DOHH2 (cell line): ENCODE measurements around the gene ONECUT3.
"Not testable (repeated sequence)": the region's sequence is repeated elsewhere in the genome, so short reads cannot be mapped to it uniquely, and the experiment has no call there.

ENCODE experiments used
- H3F3A ChIP-seq: fragments of 200-600 bp; sonication (generic), shearing (Covaris generic); 2 replicates; pipeline ENCODE4 v1.6.0; 2016; ENCODE audit warnings: antibody characterized with exemption, mild to moderate bottlenecking; ENCODE audit not compliant: control insufficient read depth, insufficient read depth
- H3K27ac ChIP-seq: fragments of 200-600 bp; sonication (generic); 2 replicates; pipeline ENCODE4 v1.5.1; 2014; ENCODE audit warnings: low read depth, mild to moderate bottlenecking, low read length, moderate library complexity
- H3K27me3 ChIP-seq: fragments of 200-600 bp; sonication (generic); 2 replicates; pipeline ENCODE4 v1.6.1; 2014; ENCODE audit warnings: mild to moderate bottlenecking, low read length, mixed read lengths; ENCODE audit not compliant: control insufficient read depth
- H3K36me3 ChIP-seq: fragments of 200-600 bp; sonication (generic); 2 replicates; pipeline ENCODE4 v1.6.1; 2014; ENCODE audit warnings: mild to moderate bottlenecking, low read length, moderate library complexity, mixed read lengths; ENCODE audit not compliant: control insufficient read depth
- H3K4me1 ChIP-seq: fragments of 200-600 bp; sonication (generic); 2 replicates; pipeline ENCODE4 v1.6.1; 2014; ENCODE audit warnings: mild to moderate bottlenecking, low read length, mixed read lengths; ENCODE audit not compliant: control insufficient read depth
- H3K4me2 ChIP-seq: fragments of 200-600 bp; sonication (generic); 2 replicates; pipeline ENCODE4 v1.6.0; 2014; ENCODE audit warnings: mild to moderate bottlenecking, low read length, moderate library complexity
- H3K4me3 ChIP-seq: fragments of 200-600 bp; sonication (generic); 2 replicates; pipeline ENCODE4 v1.5.1; 2014; ENCODE audit warnings: mild to moderate bottlenecking, low read length, mixed read lengths
- H3K79me2 ChIP-seq: fragments of 200-600 bp; sonication (generic); 2 replicates; pipeline ENCODE4 v1.6.1; 2014; ENCODE audit warnings: mild to moderate bottlenecking, low read length, mixed read lengths; ENCODE audit not compliant: control insufficient read depth
- H3K9me2 ChIP-seq: fragments of 200-600 bp; sonication (generic); replicated peaks from 2 replicates; pipeline ENCODE4 v1.6.1; 2014; ENCODE audit warnings: mild to moderate bottlenecking, low read length, mixed read lengths; ENCODE audit not compliant: control insufficient read depth
- H3K9me3 ChIP-seq: fragments of 200-600 bp; sonication (generic); 2 replicates; pipeline ENCODE4 v1.6.1; 2014; ENCODE audit warnings: antibody characterized with exemption, low read length, mixed read lengths; ENCODE audit not compliant: control insufficient read depth, insufficient read depth
- H4K20me1 ChIP-seq: fragments of 200-600 bp; sonication (generic); 2 replicates; pipeline ENCODE4 v1.6.0; 2014; ENCODE audit warnings: low read depth, mild to moderate bottlenecking, antibody characterized with exemption, low read length, moderate library complexity; ENCODE audit not compliant: control insufficient read depth, insufficient read depth
- CTCF ChIP-seq: fragments of 200-600 bp; sonication (generic); IDR thresholded peaks from one replicate; pipeline ENCODE4 v1.5.1; 2014; ENCODE audit warnings: antibody characterized with exemption, mild to moderate bottlenecking, low read depth, low read length; ENCODE audit not compliant: poor library complexity, severe bottlenecking
- EZH2phosphoT487 ChIP-seq: fragments of 200-600 bp; sonication (generic); IDR thresholded peaks from 2 replicates; pipeline ENCODE4 v1.6.1; 2017; ENCODE audit warnings: borderline replicate concordance, mild to moderate bottlenecking, antibody characterized with exemption, low read length, moderate library complexity, mixed read lengths

ONECUT3 gene

GRCh38 chr19:1752757-1753728 is at the start of gene ONECUT3:
ONECUT3 (plus strand) TSS chr19:1753506; CDS start chr19:1753663, 157 bp downstream.
- Histone ChIP-seq H3K4me3 (no peak within 1 kb of the TSS), H3K79me2 (no peaks in the 10 kb centered on the region)

GRCh38 chr19:1704339-1704738 is 49.0 kb upstream of the ONECUT3 start:
- no peaks in the 10 kb centered on the region for H3K36me3 ChIP-seq
- H3F3A ChIP-seq: no peaks in the 10 kb centered on the region
- H3K4me3 ChIP-seq: no peak overlapping the region
- H3K27ac ChIP-seq: no peak overlapping the region
- H3K79me2 ChIP-seq: no peaks in the 10 kb centered on the region
- H3K27me3 ChIP-seq: no peaks in the 10 kb centered on the region
- TF ChIP-seq EZH2phosphoT487 (no peak), CTCF (no peak)
- no peaks in the 10 kb centered on the region for H4K20me1 ChIP-seq
- H3K4me1 ChIP-seq: no peaks in the 10 kb centered on the region
- H3K4me2 ChIP-seq: no peak overlapping the region
- H3K9me3 ChIP-seq: no peaks in the 10 kb centered on the region
- H3K9me2 ChIP-seq: no peaks in the 10 kb centered on the region

More at GRCh38 chr19:1752757-1753728, at the start of gene ONECUT3:
- H3K4me1 ChIP-seq: peaks cover 10% of the 10 kb centered on the region
- no peak within 1 kb of the TSS for H3K4me2 ChIP-seq
- TF ChIP-seq CTCF (no peak), EZH2phosphoT487 (no peak)
- H3K27me3 ChIP-seq: peaks cover 77% of the 10 kb centered on the region
- H3K9me2 ChIP-seq: no peaks in the 10 kb centered on the region
- no peaks in the 10 kb centered on the region for H3K36me3 ChIP-seq
- H3F3A ChIP-seq: no peaks in the 10 kb centered on the region
- H3K27ac ChIP-seq: no peak within 1 kb of the TSS
- 0 out of 2 replicates have a peak, but pooled peaks cover 3% of the 10 kb centered on the region for H4K20me1 ChIP-seq
- H3K9me3 ChIP-seq: no peaks in the 10 kb centered on the region

GRCh38 chr19:1705367-1705766 is 47.9 kb upstream of the ONECUT3 start:
- no peaks in the 10 kb centered on the region for H3K36me3 ChIP-seq
- TF ChIP-seq CTCF: no peak
- TF ChIP-seq EZH2phosphoT487: no peak
- no peak overlapping the region for H3K4me2 ChIP-seq
- no peaks in the 10 kb centered on the region for H4K20me1 ChIP-seq
- H3K9me2 ChIP-seq: no peaks in the 10 kb centered on the region
- no peaks in the 10 kb centered on the region for H3K4me1 ChIP-seq
- no peaks in the 10 kb centered on the region for H3K27me3 ChIP-seq
- no peaks in the 10 kb centered on the region for H3K79me2 ChIP-seq
- no peak overlapping the region for H3K4me3 ChIP-seq
- no peaks in the 10 kb centered on the region for H3F3A ChIP-seq
- H3K9me3 ChIP-seq: no peaks in the 10 kb centered on the region
- H3K27ac ChIP-seq: no peak overlapping the region

- H3K9me3 ChIP-seq, H3K4me2 ChIP-seq, H3K4me1 ChIP-seq, H3K4me3 ChIP-seq, H4K20me1 ChIP-seq, H3K27ac ChIP-seq, H3K36me3 ChIP-seq, H3F3A ChIP-seq, H3K79me2 ChIP-seq, H3K27me3 ChIP-seq, H3K9me2 ChIP-seq: not testable (repeated sequence)
Measured at GRCh38 chr19:1706646-1707045, 46.7 kb upstream of the ONECUT3 start.
